Fibroblast of lung (primary cell): ENCODE data around the gene RTP3. TPM values are rescaled to one million over a fixed set of nuclear protein-coding genes. Genes with fewer than 3 reads are reported as not detected.

Experiments used
- DNase-seq, 2 donors: peaks; one replicate each; pipeline versions ENCODE4 v3.0.0 to v3.0.0-alpha.2; 2010; ENCODE audit warnings: low read depth in 2 of 2
- H2AFZ ChIP-seq: 2 replicates; pipeline ENCODE4 v1.5.1; 2012; ENCODE audit warnings: low read length, control low read depth, inconsistent platforms
- H3K27ac ChIP-seq: 2 replicates; pipeline ENCODE4 v1.5.1; 2011; ENCODE audit warnings: low read length, control low read depth; ENCODE audit not compliant: insufficient read depth
- H3K27me3 ChIP-seq: 2 replicates; pipeline ENCODE4 v1.5.1; 2011; ENCODE audit warnings: mild to moderate bottlenecking, low read length; ENCODE audit not compliant: control insufficient read depth, insufficient read depth
- H3K36me3 ChIP-seq: 2 replicates; pipeline ENCODE4 v1.5.1; 2011; ENCODE audit warnings: low read length; ENCODE audit not compliant: control insufficient read depth, insufficient read depth
- H3K4me1 ChIP-seq: 2 replicates; pipeline ENCODE4 v1.5.1; 2011; ENCODE audit warnings: low read length; ENCODE audit not compliant: control insufficient read depth, insufficient read depth; ENCODE audit errors: extremely low read depth
- H3K4me2 ChIP-seq: 2 replicates; pipeline ENCODE4 v1.5.1; 2011; ENCODE audit warnings: low read length, control low read depth; ENCODE audit not compliant: insufficient read depth; ENCODE audit errors: extremely low read depth
- H3K4me3 ChIP-seq, 4 experiments: fragments of 200-600 bp in 1 of 4; sonication (generic) in 1 of 4; replicated peaks in 1 of 4; 2 replicates each; pipeline ENCODE4 v1.5.1; 2011 to 2016; ENCODE audit warnings: low read length in 4 of 4, low read depth in 3 of 4, mild to moderate bottlenecking in 3 of 4, control low read depth in 2 of 4, inconsistent platforms in 1 of 4, mixed read lengths in 1 of 4; ENCODE audit not compliant: insufficient read depth in 1 of 4; ENCODE audit errors: control extremely low read depth in 1 of 4
- H3K79me2 ChIP-seq: 2 replicates; pipeline ENCODE4 v1.5.1; 2012; ENCODE audit warnings: mild to moderate bottlenecking, low read length, inconsistent platforms; ENCODE audit not compliant: control insufficient read depth, insufficient read depth
- H3K9ac ChIP-seq: 2 replicates; pipeline ENCODE4 v1.5.1; 2011; ENCODE audit warnings: mild to moderate bottlenecking, low read length, control low read depth; ENCODE audit not compliant: insufficient read depth
- H3K9me3 ChIP-seq: 2 replicates; pipeline ENCODE4 v1.5.1; 2012; ENCODE audit warnings: low read depth, low read length; ENCODE audit not compliant: control insufficient read depth, insufficient read depth
- H4K20me1 ChIP-seq: 2 replicates; pipeline ENCODE4 v1.5.1; 2011; ENCODE audit warnings: low read length; ENCODE audit not compliant: control insufficient read depth, insufficient read depth; ENCODE audit errors: extremely low read depth
- EZH2 ChIP-seq: IDR thresholded peaks from 2 replicates; pipeline ENCODE4 v1.5.1; 2012; ENCODE audit warnings: low read length, control low read depth, mild to moderate bottlenecking; ENCODE audit errors: missing control alignments
- polyA plus RNA-seq, 2 donors: library from polyadenylated mRNA; depleted of rRNA in 1 of 2; stranded (reverse) in 1 of 2; unstranded in 1 of 2; fragments of >200 nt; gene quantifications; 2 replicates each; pipeline ENCODE4 v1.2.1, GENCODE V29; 2011 to 2012; ENCODE audit warnings: missing spikeins in 1 of 2
- total RNA-seq: library from RNA; depleted of rRNA; stranded (reverse); fragments of >200 nt; gene quantifications from 2 replicates; pipeline ENCODE4 v1.2.1, GENCODE V29; 2014
- TF ChIP-seq, protein P1 (sequence below), 2 donors: IDR thresholded peaks in 1 of 2; conservative IDR thresholded peaks in 1 of 2; 1 replicate in 1 of 2; 2 replicates in 1 of 2; pipeline ENCODE4 v1.5.1; 2011 to 2012; ENCODE audit warnings: low read length in 2 of 2, control low read depth in 1 of 2, inconsistent platforms in 1 of 2, low read depth in 1 of 2, mild to moderate bottlenecking in 1 of 2

Gene RTP3
- total and polyA plus RNA-seq, 2 donors (not counting 1 experiment from before 2014, with no cell fraction given), result not detected

DNA sequence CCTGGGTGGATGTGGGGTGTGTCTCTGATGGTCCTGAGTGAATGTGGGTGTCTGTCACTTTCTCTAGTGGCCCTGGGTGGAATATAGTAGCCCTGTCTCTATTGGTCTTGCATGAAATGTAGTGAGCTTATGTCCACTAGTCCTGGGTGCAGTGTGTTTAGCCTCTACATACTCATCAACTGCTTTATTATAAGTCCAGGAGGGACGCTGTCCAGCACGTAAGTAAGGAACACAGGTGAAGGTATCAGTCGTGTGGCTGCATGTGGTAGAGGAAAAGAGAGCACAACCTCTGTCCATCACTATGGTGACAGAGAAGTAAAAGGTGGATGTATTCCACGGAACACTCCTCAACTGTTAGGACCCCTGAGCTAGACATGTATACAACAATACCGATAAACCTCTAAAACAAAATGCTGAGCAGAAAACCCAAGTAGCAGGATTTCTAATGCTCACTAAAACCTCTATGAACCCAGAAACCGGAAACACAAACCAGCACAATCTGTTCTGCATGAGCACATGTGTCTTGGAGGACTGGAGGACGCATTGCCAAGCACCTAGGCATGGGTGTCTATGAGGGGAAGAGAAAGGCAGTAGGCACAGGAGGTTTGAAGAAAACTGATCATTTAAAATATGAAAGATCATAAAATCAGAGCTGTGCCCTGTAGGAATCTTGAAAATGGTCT lies 44.1 kb upstream of the RTP3 start:
- Histone ChIP-seq H3K27me3 (peaks cover 4% of the 10 kb centered on the region), H3K9ac (no peak overlapping the region), H3K36me3 (no peaks in the 10 kb centered on the region), H3K27ac (no peak overlapping the region), H3K4me3 (no peak overlapping the region), H3K79me2 (no peaks in the 10 kb centered on the region), H3K4me2 (no peak overlapping the region), H3K9me3 (no peaks in the 10 kb centered on the region), H4K20me1 (no peaks in the 10 kb centered on the region), H2AFZ (no peak overlapping the region), H3K4me1 (no peaks in the 10 kb centered on the region)
- DNase-seq, result no peak
- TF ChIP-seq, protein P1, sequence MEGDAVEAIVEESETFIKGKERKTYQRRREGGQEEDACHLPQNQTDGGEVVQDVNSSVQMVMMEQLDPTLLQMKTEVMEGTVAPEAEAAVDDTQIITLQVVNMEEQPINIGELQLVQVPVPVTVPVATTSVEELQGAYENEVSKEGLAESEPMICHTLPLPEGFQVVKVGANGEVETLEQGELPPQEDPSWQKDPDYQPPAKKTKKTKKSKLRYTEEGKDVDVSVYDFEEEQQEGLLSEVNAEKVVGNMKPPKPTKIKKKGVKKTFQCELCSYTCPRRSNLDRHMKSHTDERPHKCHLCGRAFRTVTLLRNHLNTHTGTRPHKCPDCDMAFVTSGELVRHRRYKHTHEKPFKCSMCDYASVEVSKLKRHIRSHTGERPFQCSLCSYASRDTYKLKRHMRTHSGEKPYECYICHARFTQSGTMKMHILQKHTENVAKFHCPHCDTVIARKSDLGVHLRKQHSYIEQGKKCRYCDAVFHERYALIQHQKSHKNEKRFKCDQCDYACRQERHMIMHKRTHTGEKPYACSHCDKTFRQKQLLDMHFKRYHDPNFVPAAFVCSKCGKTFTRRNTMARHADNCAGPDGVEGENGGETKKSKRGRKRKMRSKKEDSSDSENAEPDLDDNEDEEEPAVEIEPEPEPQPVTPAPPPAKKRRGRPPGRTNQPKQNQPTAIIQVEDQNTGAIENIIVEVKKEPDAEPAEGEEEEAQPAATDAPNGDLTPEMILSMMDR (conservative IDR thresholded peaks at IDR 0.05 in 1 of 2, IDR thresholded peaks at IDR 0.05 in 1 of 2; ENCODE audit: low read depth in 1 of 2, low read length in 2 of 2), result no peak
- no peak for TF ChIP-seq EZH2

DNA sequence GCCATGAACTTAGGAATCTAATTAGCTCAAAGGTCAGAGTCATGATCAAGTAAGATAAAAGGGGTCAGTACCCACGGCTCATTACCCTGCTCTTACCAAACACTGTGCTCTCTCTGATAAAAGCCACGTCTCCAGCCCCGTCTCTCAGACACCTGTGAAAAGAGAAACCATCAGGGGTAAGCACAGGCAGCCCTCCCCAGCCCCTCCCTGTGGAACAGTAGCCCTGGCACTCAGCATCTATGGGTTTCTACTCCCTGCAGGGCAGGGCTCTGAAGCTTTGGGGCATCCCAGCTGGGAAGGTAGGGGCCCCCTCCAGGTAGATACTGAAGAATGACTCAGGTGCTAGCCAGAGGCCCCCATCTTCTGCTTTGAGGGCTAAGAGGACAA lies 43.6 kb upstream of the RTP3 start:
- Histone ChIP-seq H3K9me3 (no peaks in the 10 kb centered on the region), H3K27ac (no peak overlapping the region), H4K20me1 (no peaks in the 10 kb centered on the region), H3K9ac (no peak overlapping the region), H3K4me1 (no peaks in the 10 kb centered on the region), H2AFZ (no peak overlapping the region), H3K36me3 (no peaks in the 10 kb centered on the region), H3K4me2 (no peak overlapping the region), H3K79me2 (no peaks in the 10 kb centered on the region), H3K4me3 (no peak overlapping the region), H3K27me3 (peaks cover 4% of the 10 kb centered on the region)
- no peak for TF ChIP-seq EZH2
- TF ChIP-seq, protein P1 (conservative IDR thresholded peaks at IDR 0.05 in 1 of 2, IDR thresholded peaks at IDR 0.05 in 1 of 2; ENCODE audit: low read depth in 1 of 2, low read length in 2 of 2), result no peak
- no peak for DNase-seq

DNA sequence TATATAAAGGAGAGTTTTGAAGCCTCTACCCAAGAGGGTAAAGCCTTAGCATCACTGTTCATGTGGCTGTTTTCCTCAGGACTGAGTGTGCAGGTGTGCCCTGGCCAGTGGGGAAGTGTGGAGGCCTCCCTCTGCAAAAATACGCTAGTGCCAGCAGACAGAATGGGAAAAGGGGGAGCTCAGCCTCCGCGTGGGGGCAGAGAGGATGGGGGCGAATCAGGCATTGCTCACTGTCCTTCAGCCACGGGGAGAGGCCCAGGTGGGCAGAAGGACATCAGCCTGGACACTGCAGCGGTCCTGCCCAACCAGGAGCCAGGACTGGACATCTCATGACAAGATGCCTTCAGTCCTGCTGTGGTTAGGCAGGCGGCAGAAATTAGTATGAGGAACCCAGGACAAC lies 43.2 kb upstream of the RTP3 start:
- H2AFZ ChIP-seq, result no peak overlapping the region
- no peaks in the 10 kb centered on the region for H3K36me3 ChIP-seq
- H3K79me2 ChIP-seq, result no peaks in the 10 kb centered on the region

More for the DNA sequence above, 43.2 kb upstream of the RTP3 start:
- DNase-seq, result no peak
- Histone ChIP-seq H4K20me1 (no peaks in the 10 kb centered on the region), H3K4me1 (no peaks in the 10 kb centered on the region), H3K27ac (no peak overlapping the region), H3K4me2 (no peak overlapping the region), H3K4me3 (no peak overlapping the region), H3K9me3 (no peaks in the 10 kb centered on the region), H3K9ac (no peak overlapping the region), H3K27me3 (peaks cover 4% of the 10 kb centered on the region)
- TF ChIP-seq EZH2, result no peak
- TF ChIP-seq, protein P1 (conservative IDR thresholded peaks at IDR 0.05 in 1 of 2, IDR thresholded peaks at IDR 0.05 in 1 of 2; ENCODE audit: low read depth in 1 of 2, low read length in 2 of 2), result no peak
